Nephron (organoid): ENCODE measurements around the gene ZXDA.

Experiments
- H3K27ac Mint-ChIP-seq, 3 experiments: 2 replicates each; pipeline ENCODE4 v1.8.0; 2020; ENCODE audit warnings: mixed read lengths in 3 of 3, mild to moderate bottlenecking in 2 of 3, moderate library complexity in 1 of 3
- H3K27me3 Mint-ChIP-seq: 2 replicates; pipeline ENCODE4 v1.8.0; 2021; ENCODE audit warnings: low read depth, mild to moderate bottlenecking, moderate library complexity, mixed read lengths
- H3K36me3 Mint-ChIP-seq: 2 replicates; pipeline ENCODE4 v1.8.0; 2020; ENCODE audit warnings: low read depth, mixed read lengths
- H3K4me1 Mint-ChIP-seq: 2 replicates; pipeline ENCODE4 v1.8.0; 2020; ENCODE audit warnings: mixed read lengths
- H3K4me3 Mint-ChIP-seq, 3 experiments: 2 replicates each; pipeline ENCODE4 v1.8.0; 2020; ENCODE audit warnings: mild to moderate bottlenecking in 3 of 3, mixed read lengths in 3 of 3, moderate library complexity in 2 of 3
- H3K9me3 Mint-ChIP-seq: 2 replicates; pipeline ENCODE4 v1.8.0; 2020; ENCODE audit warnings: mixed read lengths
- CTCF ChIP-seq, 3 experiments: fragments of 200-600 bp; sonication (generic); IDR thresholded peaks; one replicate each; pipeline ENCODE4 v1.5.0; 2021; ENCODE audit warnings: antibody characterized with exemption in 3 of 3; ENCODE audit not compliant: unreplicated experiment in 3 of 3

ZXDA gene

GRCh38 chrX:57906790-57907189 is 3.5 kb downstream of the ZXDA start:
- H3K9me3 Mint-ChIP-seq = peaks cover 24% of the 10 kb centered on the region
- no peak for TF ChIP-seq CTCF (IDR thresholded peaks at IDR 0.05; ENCODE audit: unreplicated experiment in 3 of 3)
- no peak overlapping the region for H3K4me3 Mint-ChIP-seq
- no peaks in the 10 kb centered on the region for H3K36me3 Mint-ChIP-seq
- H3K27me3 Mint-ChIP-seq = no peaks in the 10 kb centered on the region
- H3K27ac Mint-ChIP-seq = no peak overlapping the region
- no peaks in the 10 kb centered on the region for H3K4me1 Mint-ChIP-seq

- Mint-ChIP-seq H3K27ac (no peak overlapping the region), H3K9me3 (peaks cover 11% of the 10 kb centered on the region), H3K4me3 (no peak overlapping the region), H3K4me1 (no peaks in the 10 kb centered on the region), H3K27me3 (no peaks in the 10 kb centered on the region), H3K36me3 (no peaks in the 10 kb centered on the region)
- no peak for TF ChIP-seq CTCF (IDR thresholded peaks at IDR 0.05; ENCODE audit: unreplicated experiment in 3 of 3)
Measured at GRCh38 chrX:57905141-57905540, 5.1 kb downstream of the ZXDA start.

GRCh38 chrX:57904176-57904880 is 5.9 kb downstream of the ZXDA start:
- TF ChIP-seq CTCF (IDR thresholded peaks at IDR 0.05; ENCODE audit: unreplicated experiment in 3 of 3) = no peak
- H3K27ac Mint-ChIP-seq = no peak overlapping the region
- no peaks in the 10 kb centered on the region for H3K4me1 Mint-ChIP-seq
- H3K9me3 Mint-ChIP-seq = peaks cover 11% of the 10 kb centered on the region
- H3K27me3 Mint-ChIP-seq = no peaks in the 10 kb centered on the region
- no peaks in the 10 kb centered on the region for H3K36me3 Mint-ChIP-seq
- H3K4me3 Mint-ChIP-seq = no peak overlapping the region

- Mint-ChIP-seq H3K9me3 (peaks cover 12% of the 10 kb centered on the region), H3K27me3 (no peaks in the 10 kb centered on the region), H3K4me3 (no peak overlapping the region), H3K36me3 (no peaks in the 10 kb centered on the region), H3K4me1 (no peaks in the 10 kb centered on the region), H3K27ac (no peak overlapping the region)
- no peak for TF ChIP-seq CTCF (IDR thresholded peaks at IDR 0.05; ENCODE audit: unreplicated experiment in 3 of 3)
Measured at GRCh38 chrX:57902633-57903032, 7.6 kb downstream of the ZXDA start.

GRCh38 chrX:57901466-57901865 is 8.8 kb downstream of the ZXDA start:
- Mint-ChIP-seq H3K4me3 (no peak overlapping the region), H3K4me1 (no peaks in the 10 kb centered on the region), H3K27ac (no peak overlapping the region), H3K9me3 (peaks cover 17% of the 10 kb centered on the region), H3K36me3 (no peaks in the 10 kb centered on the region), H3K27me3 (no peaks in the 10 kb centered on the region)
- TF ChIP-seq CTCF (IDR thresholded peaks at IDR 0.05; ENCODE audit: unreplicated experiment in 3 of 3) = no peak

GRCh38 chrX:57900975-57901374 is 9.3 kb downstream of the ZXDA start:
- no peak overlapping the region for H3K4me3 Mint-ChIP-seq
- H3K27ac Mint-ChIP-seq = no peak overlapping the region
- peaks cover 14% of the 10 kb centered on the region for H3K9me3 Mint-ChIP-seq

More at GRCh38 chrX:57900975-57901374, 9.3 kb downstream of the ZXDA start:
- Mint-ChIP-seq H3K4me1 (no peaks in the 10 kb centered on the region), H3K27me3 (no peaks in the 10 kb centered on the region), H3K36me3 (no peaks in the 10 kb centered on the region)
- no peak for TF ChIP-seq CTCF (IDR thresholded peaks at IDR 0.05; ENCODE audit: unreplicated experiment in 3 of 3)
